NCI-H748 (cell line): ENCODE results near the gene HPSE.
"Not testable (repeated sequence)": the region's sequence is repeated elsewhere in the genome, so short reads cannot be mapped to it uniquely, and the experiment has no call there.

Experiments
- DNase-seq: peaks from one replicate; lab custom pipeline; 2025; ENCODE audit not compliant: unreplicated experiment; lab: John Stamatoyannopoulos, UW

Gene HPSE

GRCh38 chr4:83284193-83285054 lies 50.2 kb downstream of the HPSE start, which contains the start of gene COQ2:
COQ2 (minus strand) TSS chr4:83284798; CDS start chr4:83284764, 34 bp downstream.
- DNase-seq = peak; percentile 89

GRCh38 chr4:83283181-83283580 lies 51.5 kb downstream of the HPSE start:
- DNase-seq = no peak

GRCh38 chr4:83282049-83282535 lies 52.6 kb downstream of the HPSE start:
- DNase-seq = peak; percentile 58

- no peak for DNase-seq
Measured at GRCh38 chr4:83281307-83281706, 53.3 kb downstream of the HPSE start.

- DNase-seq = no peak
Measured at GRCh38 chr4:83276299-83277040, 58.2 kb downstream of the HPSE start.

- DNase-seq = not testable (repeated sequence)
Measured at GRCh38 chr4:83273926-83274325, 60.7 kb downstream of the HPSE start.

- DNase-seq = no peak
Measured at GRCh38 chr4:83272900-83273299, 61.7 kb downstream of the HPSE start.

GRCh38 chr4:83269256-83269655 lies 65.4 kb downstream of the HPSE start:
- no peak for DNase-seq

GRCh38 chr4:83268491-83268890 lies 66.2 kb downstream of the HPSE start:
- no peak for DNase-seq

- DNase-seq = no peak
Measured at GRCh38 chr4:83267830-83268475, 66.7 kb downstream of the HPSE start.

GRCh38 chr4:83267121-83267829 lies 67.4 kb downstream of the HPSE start:
- DNase-seq = no peak

- no peak for DNase-seq
Measured at GRCh38 chr4:83266689-83267088, 68.0 kb downstream of the HPSE start.

GRCh38 chr4:83263106-83263505 lies 71.5 kb downstream of the HPSE start:
- DNase-seq = no peak

- DNase-seq = no peak
Measured at GRCh38 chr4:83262682-83263081, 72.0 kb downstream of the HPSE start.

GRCh38 chr4:83261307-83261706 lies 73.3 kb downstream of the HPSE start:
- no peak for DNase-seq

GRCh38 chr4:83259586-83259985 lies 75.1 kb downstream of the HPSE start:
- no peak for DNase-seq

- DNase-seq = no peak
Measured at GRCh38 chr4:83258461-83258860, 76.2 kb downstream of the HPSE start.

- no peak for DNase-seq
Measured at GRCh38 chr4:83257811-83258210, 76.8 kb downstream of the HPSE start.

GRCh38 chr4:83255584-83255983 lies 79.1 kb downstream of the HPSE start:
- DNase-seq = no peak

GRCh38 chr4:83252782-83253405 lies 81.8 kb downstream of the HPSE start:
- peak; percentile 72 for DNase-seq
